IPS-20b (cell line): Measurements from ENCODE around the gene ARHGAP26.
A peak's percentile ranks its signal among the peaks of the same experiment; 100 is the strongest.

ENCODE experiments used
- H3K27ac ChIP-seq: one replicate; pipeline ENCODE4 v1.5.1; 2013; ENCODE audit warnings: low read length
- H3K27me3 ChIP-seq: 2 replicates; pipeline ENCODE4 v1.6.1; 2013; ENCODE audit warnings: mild to moderate bottlenecking, low read length, inconsistent platforms; ENCODE audit not compliant: insufficient read depth
- H3K36me3 ChIP-seq: 2 replicates; pipeline ENCODE4 v1.6.1; 2013; ENCODE audit warnings: low read depth, mild to moderate bottlenecking, inconsistent platforms, low read length, moderate library complexity; ENCODE audit not compliant: insufficient read depth
- H3K4me1 ChIP-seq: 2 replicates; pipeline ENCODE4 v1.6.1; 2013; ENCODE audit warnings: mild to moderate bottlenecking, control low read depth, inconsistent platforms, low read length, moderate library complexity; ENCODE audit not compliant: insufficient read depth
- H3K4me3 ChIP-seq: 2 replicates; pipeline ENCODE4 v1.5.1; 2013; ENCODE audit warnings: mild to moderate bottlenecking, low read length, inconsistent platforms
- H3K9ac ChIP-seq: 2 replicates; pipeline ENCODE4 v1.6.1; 2013; ENCODE audit warnings: low read depth, mild to moderate bottlenecking, inconsistent platforms, low read length, moderate library complexity
- H3K9me3 ChIP-seq: 2 replicates; pipeline ENCODE4 v1.6.1; 2013; ENCODE audit warnings: mild to moderate bottlenecking, low read depth, low read length, inconsistent platforms; ENCODE audit not compliant: insufficient read depth

The ARHGAP26 gene

GRCh38 chr5:143166090-143166489, 395.9 kb downstream of the ARHGAP26 start:
- Histone ChIP-seq H3K27me3 (no peaks in the 10 kb centered on the region), H3K36me3 (no peaks in the 10 kb centered on the region), H3K9ac (no peak overlapping the region), H3K27ac (no peak overlapping the region), H3K4me3 (no peak overlapping the region), H3K4me1 (peaks cover 5% of the 10 kb centered on the region; the same call in 1 of the 2 replicates), H3K9me3 (no peaks in the 10 kb centered on the region)

- no peak overlapping the region for H3K9ac ChIP-seq
- H3K4me3 ChIP-seq = no peak overlapping the region
- H3K27ac ChIP-seq = no peak overlapping the region
Observed at GRCh38 chr5:143166661-143167420, 396.7 kb downstream of the ARHGAP26 start.

DNA sequence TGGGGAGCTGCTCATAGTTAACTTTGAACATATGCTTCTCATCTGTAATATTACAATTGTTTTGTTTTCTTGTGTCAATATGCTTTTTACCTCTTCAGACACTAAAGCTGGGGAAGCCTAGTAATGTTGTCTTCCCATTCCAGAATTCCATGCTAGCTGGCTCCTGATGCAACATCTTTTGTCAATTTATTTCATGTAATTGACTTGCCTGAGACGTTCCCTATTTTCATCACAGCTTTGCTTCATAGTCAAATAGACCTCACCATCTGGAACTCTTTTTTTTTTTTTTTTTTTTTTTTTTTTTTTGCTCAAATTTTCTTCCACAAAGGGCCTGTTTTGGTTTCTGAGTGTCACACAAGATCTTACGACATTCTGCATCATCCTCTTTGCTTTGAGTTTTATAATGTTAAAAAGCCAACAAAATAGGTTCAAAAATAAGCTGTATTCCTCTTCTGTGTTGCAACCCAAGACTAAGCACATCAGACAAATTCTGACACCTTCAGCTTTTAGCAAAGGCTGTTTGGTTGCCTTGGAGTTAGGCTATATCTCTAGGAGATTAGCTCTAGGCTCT, 398.1 kb downstream of the ARHGAP26 start:
- Histone ChIP-seq H3K27me3 (no peaks in the 10 kb centered on the region), H3K4me3 (no peak overlapping the region), H3K4me1 (peaks cover 5% of the 10 kb centered on the region), H3K9ac (no peak overlapping the region), H3K36me3 (no peaks in the 10 kb centered on the region), H3K27ac (peak overlapping the region; percentile 14), H3K9me3 (no peaks in the 10 kb centered on the region)

More at GRCh38 chr5:143166661-143167420, 396.7 kb downstream of the ARHGAP26 start:
- Histone ChIP-seq H3K9me3 (no peaks in the 10 kb centered on the region), H3K4me1 (peaks cover 5% of the 10 kb centered on the region; the same call in 1 of the 2 replicates), H3K36me3 (no peaks in the 10 kb centered on the region), H3K27me3 (no peaks in the 10 kb centered on the region)

GRCh38 chr5:143168921-143169810, 399.0 kb downstream of the ARHGAP26 start:
- Histone ChIP-seq H3K4me3 (no peak overlapping the region), H3K36me3 (no peaks in the 10 kb centered on the region), H3K9me3 (no peaks in the 10 kb centered on the region), H3K4me1 (peaks cover 11% of the 10 kb centered on the region), H3K27ac (no peak overlapping the region), H3K9ac (no peak overlapping the region), H3K27me3 (no peaks in the 10 kb centered on the region)

- no peak overlapping the region for H3K4me3 ChIP-seq
- no peak overlapping the region for H3K9ac ChIP-seq
Observed at GRCh38 chr5:143170104-143170503, 399.9 kb downstream of the ARHGAP26 start.

GRCh38 chr5:143170977-143171376, 400.8 kb downstream of the ARHGAP26 start:
- H3K36me3 ChIP-seq = no peaks in the 10 kb centered on the region
- no peaks in the 10 kb centered on the region for H3K9me3 ChIP-seq
- H3K4me1 ChIP-seq = peaks cover 13% of the 10 kb centered on the region
- H3K27ac ChIP-seq = no peak overlapping the region
- no peaks in the 10 kb centered on the region for H3K27me3 ChIP-seq
- no peak overlapping the region for H3K9ac ChIP-seq
- H3K4me3 ChIP-seq = no peak overlapping the region

More at GRCh38 chr5:143170104-143170503, 399.9 kb downstream of the ARHGAP26 start:
- Histone ChIP-seq H3K36me3 (no peaks in the 10 kb centered on the region), H3K27ac (no peak overlapping the region), H3K9me3 (no peaks in the 10 kb centered on the region), H3K27me3 (no peaks in the 10 kb centered on the region), H3K4me1 (peaks cover 13% of the 10 kb centered on the region)

DNA sequence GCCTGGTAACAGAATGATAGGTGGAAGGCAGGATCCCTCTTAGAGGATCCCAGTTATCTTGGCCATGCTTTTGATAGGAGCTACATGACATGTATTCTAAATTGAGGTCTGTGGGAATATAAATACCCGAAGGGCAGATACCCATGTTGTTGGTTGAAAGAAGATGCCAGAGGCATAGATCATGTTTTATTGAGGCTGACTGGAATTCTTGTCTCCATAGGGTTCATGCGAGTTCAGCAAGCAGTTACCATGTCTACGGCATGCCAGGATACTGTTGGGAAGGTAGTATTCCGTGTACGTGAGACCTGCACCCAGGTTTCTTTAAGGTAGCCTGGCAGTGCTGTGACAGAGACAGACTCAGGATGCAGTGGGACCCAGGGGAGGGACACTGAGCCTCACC, 402.6 kb downstream of the ARHGAP26 start:
- H3K4me1 ChIP-seq = peaks cover 13% of the 10 kb centered on the region
- H3K27me3 ChIP-seq = no peaks in the 10 kb centered on the region
- no peaks in the 10 kb centered on the region for H3K9me3 ChIP-seq
- H3K36me3 ChIP-seq = no peaks in the 10 kb centered on the region
- no peak overlapping the region for H3K4me3 ChIP-seq
- no peak overlapping the region for H3K9ac ChIP-seq
- no peak overlapping the region for H3K27ac ChIP-seq

DNA sequence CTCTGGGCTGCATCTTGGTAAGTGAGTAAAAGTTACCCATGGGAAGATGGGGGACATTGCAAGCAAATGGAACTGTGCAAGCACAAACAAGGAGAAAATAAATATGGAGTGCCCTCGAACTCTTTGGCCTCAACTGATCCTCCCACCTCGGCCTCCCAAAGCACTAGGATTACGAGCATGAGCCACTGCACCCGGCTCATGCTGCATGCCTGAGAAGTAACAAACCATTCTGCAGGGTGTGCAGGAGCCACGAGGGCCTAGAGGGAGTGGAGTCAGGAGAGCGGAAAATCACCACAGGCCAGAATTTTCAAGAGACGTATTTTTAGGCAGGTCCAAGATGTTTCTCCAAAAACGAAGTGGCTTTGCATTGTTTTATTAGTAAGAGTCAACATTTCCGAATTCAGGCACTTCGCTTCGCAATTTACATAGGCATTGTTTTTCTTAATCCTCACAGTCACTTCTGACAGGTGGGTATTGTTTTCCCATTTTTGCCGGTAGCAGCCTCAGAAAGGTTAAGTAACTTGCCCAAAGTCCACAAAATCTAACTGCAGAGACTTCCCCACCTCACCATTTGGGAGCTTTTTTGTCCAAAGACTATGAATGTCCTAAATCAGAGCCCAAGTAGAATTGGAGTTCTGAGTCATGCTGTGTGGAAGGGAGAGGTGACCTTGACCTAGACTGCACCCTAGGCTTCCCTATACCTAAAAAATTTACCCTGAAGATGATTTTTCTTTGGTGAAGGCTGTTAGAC, 403.1 kb downstream of the ARHGAP26 start:
- H3K9me3 ChIP-seq = no peaks in the 10 kb centered on the region
- H3K27ac ChIP-seq = no peak overlapping the region
- H3K9ac ChIP-seq = no peak overlapping the region
- peak overlapping the region; percentile 11; the same call in 1 of the 2 replicates for H3K4me3 ChIP-seq
- H3K4me1 ChIP-seq = peaks cover 9% of the 10 kb centered on the region
- no peaks in the 10 kb centered on the region for H3K27me3 ChIP-seq
- H3K36me3 ChIP-seq = no peaks in the 10 kb centered on the region

- no peak overlapping the region for H3K4me3 ChIP-seq
- H3K4me1 ChIP-seq = peaks cover 9% of the 10 kb centered on the region
- no peak overlapping the region for H3K27ac ChIP-seq
- H3K27me3 ChIP-seq = no peaks in the 10 kb centered on the region
- no peak overlapping the region for H3K9ac ChIP-seq
- no peaks in the 10 kb centered on the region for H3K9me3 ChIP-seq
- no peaks in the 10 kb centered on the region for H3K36me3 ChIP-seq
Observed at GRCh38 chr5:143174714-143175398, 404.7 kb downstream of the ARHGAP26 start.

DNA sequence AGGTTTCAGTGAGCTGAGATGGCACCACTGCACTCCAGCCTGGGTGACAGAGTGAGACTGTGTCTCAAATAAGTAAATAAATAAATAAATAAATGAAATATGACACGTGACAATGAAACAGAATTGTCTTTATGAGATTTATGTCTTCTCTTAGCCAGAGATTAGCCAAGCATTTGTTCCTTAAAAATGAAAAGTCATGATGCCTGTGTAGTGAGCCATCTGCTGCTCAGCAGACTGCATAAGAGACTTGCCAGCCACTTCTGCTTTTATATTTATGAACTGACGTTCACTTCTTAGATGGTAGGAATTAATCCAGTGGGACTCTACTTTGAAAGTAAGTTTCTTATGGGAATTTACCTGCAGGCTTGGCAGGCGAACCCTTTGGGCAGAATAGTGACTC, 405.9 kb downstream of the ARHGAP26 start:
- Histone ChIP-seq H3K4me3 (no peak overlapping the region), H3K4me1 (peaks cover 9% of the 10 kb centered on the region), H3K36me3 (no peaks in the 10 kb centered on the region), H3K27me3 (no peaks in the 10 kb centered on the region), H3K9ac (no peak overlapping the region), H3K9me3 (no peaks in the 10 kb centered on the region), H3K27ac (no peak overlapping the region)
